ENCODE data around the gene CDH23. TPM values are rescaled to one million over a fixed set of nuclear protein-coding genes. Genes with fewer than 3 reads are reported as not detected.

Gene CDH23
- total and polyA plus RNA-seq, 2 donors (not counting 1 experiment from before 2014, with no cell fraction given), result 0.01 to 0.17 TPM

GRCh38 chr10:71749396-71749795 lies 352.7 kb downstream of the CDH23 start:
- DNase-seq (ENCODE audit: low read depth in 2 of 2), result no peak
- Histone ChIP-seq H3K4me3 (replicated peaks in 1 of 4; ENCODE audit: control extremely low read depth in 1 of 4, insufficient read depth in 1 of 4, low read depth in 3 of 4, low read length in 4 of 4) (no peak overlapping the region), H3K79me2 (ENCODE audit: control insufficient read depth, insufficient read depth, low read length) (no peaks in the 10 kb centered on the region), H3K9ac (ENCODE audit: insufficient read depth, low read length) (no peak overlapping the region), H2AFZ (ENCODE audit: low read length) (no peak overlapping the region), H3K27me3 (ENCODE audit: control insufficient read depth, insufficient read depth, low read length) (no peaks in the 10 kb centered on the region), H4K20me1 (ENCODE audit: control insufficient read depth, extremely low read depth, insufficient read depth, low read length) (no peaks in the 10 kb centered on the region), H3K4me2 (ENCODE audit: extremely low read depth, insufficient read depth, low read length) (no peak overlapping the region), H3K9me3 (ENCODE audit: control insufficient read depth, insufficient read depth, low read depth, low read length) (no peaks in the 10 kb centered on the region), H3K27ac (ENCODE audit: insufficient read depth, low read length) (no peak overlapping the region), H3K36me3 (ENCODE audit: control insufficient read depth, insufficient read depth, low read length) (no peaks in the 10 kb centered on the region), H3K4me1 (ENCODE audit: control insufficient read depth, extremely low read depth, insufficient read depth, low read length) (no peaks in the 10 kb centered on the region)
- TF ChIP-seq, protein P1, sequence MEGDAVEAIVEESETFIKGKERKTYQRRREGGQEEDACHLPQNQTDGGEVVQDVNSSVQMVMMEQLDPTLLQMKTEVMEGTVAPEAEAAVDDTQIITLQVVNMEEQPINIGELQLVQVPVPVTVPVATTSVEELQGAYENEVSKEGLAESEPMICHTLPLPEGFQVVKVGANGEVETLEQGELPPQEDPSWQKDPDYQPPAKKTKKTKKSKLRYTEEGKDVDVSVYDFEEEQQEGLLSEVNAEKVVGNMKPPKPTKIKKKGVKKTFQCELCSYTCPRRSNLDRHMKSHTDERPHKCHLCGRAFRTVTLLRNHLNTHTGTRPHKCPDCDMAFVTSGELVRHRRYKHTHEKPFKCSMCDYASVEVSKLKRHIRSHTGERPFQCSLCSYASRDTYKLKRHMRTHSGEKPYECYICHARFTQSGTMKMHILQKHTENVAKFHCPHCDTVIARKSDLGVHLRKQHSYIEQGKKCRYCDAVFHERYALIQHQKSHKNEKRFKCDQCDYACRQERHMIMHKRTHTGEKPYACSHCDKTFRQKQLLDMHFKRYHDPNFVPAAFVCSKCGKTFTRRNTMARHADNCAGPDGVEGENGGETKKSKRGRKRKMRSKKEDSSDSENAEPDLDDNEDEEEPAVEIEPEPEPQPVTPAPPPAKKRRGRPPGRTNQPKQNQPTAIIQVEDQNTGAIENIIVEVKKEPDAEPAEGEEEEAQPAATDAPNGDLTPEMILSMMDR (conservative IDR thresholded peaks at IDR 0.05 in 1 of 2, IDR thresholded peaks at IDR 0.05 in 1 of 2; ENCODE audit: low read depth in 1 of 2, low read length in 2 of 2), result no peak
- no peak for TF ChIP-seq EZH2 (IDR thresholded peaks at IDR 0.05; ENCODE audit: low read length, missing control alignments)

- Histone ChIP-seq H3K4me1 (ENCODE audit: control insufficient read depth, extremely low read depth, insufficient read depth, low read length) (no peaks in the 10 kb centered on the region), H3K4me2 (ENCODE audit: extremely low read depth, insufficient read depth, low read length) (no peak overlapping the region), H3K79me2 (ENCODE audit: control insufficient read depth, insufficient read depth, low read length) (no peaks in the 10 kb centered on the region), H3K36me3 (ENCODE audit: control insufficient read depth, insufficient read depth, low read length) (no peaks in the 10 kb centered on the region), H3K9ac (ENCODE audit: insufficient read depth, low read length) (no peak overlapping the region), H4K20me1 (ENCODE audit: control insufficient read depth, extremely low read depth, insufficient read depth, low read length) (no peaks in the 10 kb centered on the region), H3K4me3 (replicated peaks in 1 of 4; ENCODE audit: control extremely low read depth in 1 of 4, insufficient read depth in 1 of 4, low read depth in 3 of 4, low read length in 4 of 4) (no peak overlapping the region), H3K27me3 (ENCODE audit: control insufficient read depth, insufficient read depth, low read length) (no peaks in the 10 kb centered on the region), H3K27ac (ENCODE audit: insufficient read depth, low read length) (no peak overlapping the region), H3K9me3 (ENCODE audit: control insufficient read depth, insufficient read depth, low read depth, low read length) (no peaks in the 10 kb centered on the region), H2AFZ (ENCODE audit: low read length) (no peak overlapping the region)
- no peak for DNase-seq (ENCODE audit: low read depth in 2 of 2)
- TF ChIP-seq, protein P1 (conservative IDR thresholded peaks at IDR 0.05 in 1 of 2, IDR thresholded peaks at IDR 0.05 in 1 of 2; ENCODE audit: low read depth in 1 of 2, low read length in 2 of 2), result no peak
- no peak for TF ChIP-seq EZH2 (IDR thresholded peaks at IDR 0.05; ENCODE audit: low read length, missing control alignments)
These were observed 353.6 kb downstream of the CDH23 start for GRCh38 chr10:71750124-71750841.

- H3K9me3 ChIP-seq (ENCODE audit: control insufficient read depth, insufficient read depth, low read depth, low read length), result no peaks in the 10 kb centered on the region
- no peaks in the 10 kb centered on the region for H3K4me1 ChIP-seq (ENCODE audit: control insufficient read depth, extremely low read depth, insufficient read depth, low read length)
- no peak overlapping the region for H2AFZ ChIP-seq (ENCODE audit: low read length)
- no peak overlapping the region for H3K4me2 ChIP-seq (ENCODE audit: extremely low read depth, insufficient read depth, low read length)
- no peaks in the 10 kb centered on the region for H3K36me3 ChIP-seq (ENCODE audit: control insufficient read depth, insufficient read depth, low read length)
- no peaks in the 10 kb centered on the region for H3K79me2 ChIP-seq (ENCODE audit: control insufficient read depth, insufficient read depth, low read length)
- no peak overlapping the region for H3K9ac ChIP-seq (ENCODE audit: insufficient read depth, low read length)
- H4K20me1 ChIP-seq (ENCODE audit: control insufficient read depth, extremely low read depth, insufficient read depth, low read length), result no peaks in the 10 kb centered on the region
- no peak overlapping the region for H3K27ac ChIP-seq (ENCODE audit: insufficient read depth, low read length)
- TF ChIP-seq EZH2 (IDR thresholded peaks at IDR 0.05; ENCODE audit: low read length, missing control alignments), result no peak
- TF ChIP-seq, protein P1 (conservative IDR thresholded peaks at IDR 0.05 in 1 of 2, IDR thresholded peaks at IDR 0.05 in 1 of 2; ENCODE audit: low read depth in 1 of 2, low read length in 2 of 2), result no peak
- H3K4me3 ChIP-seq (replicated peaks in 1 of 4; ENCODE audit: control extremely low read depth in 1 of 4, insufficient read depth in 1 of 4, low read depth in 3 of 4, low read length in 4 of 4), result no peak overlapping the region
- no peaks in the 10 kb centered on the region for H3K27me3 ChIP-seq (ENCODE audit: control insufficient read depth, insufficient read depth, low read length)
- DNase-seq (ENCODE audit: low read depth in 2 of 2), result no peak
These were observed 354.3 kb downstream of the CDH23 start for GRCh38 chr10:71750986-71751385.

All from fibroblast of lung (primary cell).